Measurements from ENCODE around the gene TACC3.
"Not testable (repeated sequence)": the region's sequence is repeated elsewhere in the genome, so short reads cannot be mapped to it uniquely, and the experiment has no call there.

The TACC3 gene

DNA sequence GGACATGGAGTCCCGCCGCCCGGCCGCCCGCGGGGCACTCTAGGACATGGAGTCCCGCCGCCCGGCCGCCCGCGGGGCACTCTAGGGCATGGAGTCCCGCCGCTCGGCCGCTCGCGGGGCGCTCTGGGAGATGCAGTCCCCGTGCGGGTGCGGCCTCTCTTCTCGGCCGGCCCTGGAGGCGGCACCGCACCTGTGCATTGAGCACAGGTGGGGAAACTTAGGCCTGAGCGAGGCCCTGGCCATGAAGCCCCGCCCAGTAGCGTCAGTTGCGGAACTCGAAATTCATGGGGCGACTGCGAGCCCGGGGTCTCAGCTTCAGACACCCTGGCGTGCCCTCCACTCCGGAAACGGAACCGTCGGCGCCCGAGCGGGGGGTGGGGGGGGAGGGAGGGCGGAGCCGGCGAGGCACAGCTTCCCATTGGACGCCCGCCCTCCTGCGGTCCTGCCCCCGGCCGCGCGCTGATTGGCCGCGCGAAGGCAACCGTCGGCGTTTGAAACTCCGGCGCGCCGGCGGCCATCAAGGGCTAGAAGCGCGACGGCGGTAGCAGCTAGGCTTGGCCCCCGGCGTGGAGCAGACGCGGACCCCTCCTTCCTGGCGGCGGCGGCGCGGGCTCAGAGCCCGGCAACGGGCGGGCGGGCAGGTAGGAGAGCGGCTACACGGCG lies at the start of gene TACC3, which contains the start of gene TMEM129:
TACC3 (plus strand) TSS at position 519 of the 663 bp plus-strand sequence. CDS start 1,901 bp downstream, outside the sequence.
TMEM129 (minus strand) TSS at position 321 of the 663 bp plus-strand sequence. CDS start 486 bp downstream, outside the sequence.
- DNase-seq (ENCODE audit: low spot score): peak; percentile 96

GRCh38 chr4:1673671-1674070 lies 47.6 kb upstream of the TACC3 start:
- no peak for DNase-seq (ENCODE audit: low spot score)

DNA sequence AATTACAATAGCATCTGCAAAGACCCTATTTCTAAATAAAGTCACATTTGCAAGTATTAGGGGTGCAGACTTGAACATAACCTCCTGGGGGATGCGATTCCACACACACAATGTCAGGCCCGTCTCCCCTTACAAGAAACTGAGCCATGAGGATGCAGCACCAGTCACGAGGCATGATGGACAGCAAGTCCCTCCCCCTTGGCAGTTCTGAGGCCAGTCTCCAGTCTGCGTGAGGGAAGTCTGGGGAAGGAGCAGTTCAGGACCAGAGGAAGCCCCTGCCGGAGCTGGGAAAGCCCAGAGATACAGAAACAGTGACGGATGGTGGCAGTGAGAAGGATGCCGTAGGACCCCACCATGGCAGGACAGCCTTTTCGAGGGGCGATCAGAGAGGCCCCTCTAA lies 46.6 kb upstream of the TACC3 start:
- DNase-seq (ENCODE audit: low spot score): no peak

DNA sequence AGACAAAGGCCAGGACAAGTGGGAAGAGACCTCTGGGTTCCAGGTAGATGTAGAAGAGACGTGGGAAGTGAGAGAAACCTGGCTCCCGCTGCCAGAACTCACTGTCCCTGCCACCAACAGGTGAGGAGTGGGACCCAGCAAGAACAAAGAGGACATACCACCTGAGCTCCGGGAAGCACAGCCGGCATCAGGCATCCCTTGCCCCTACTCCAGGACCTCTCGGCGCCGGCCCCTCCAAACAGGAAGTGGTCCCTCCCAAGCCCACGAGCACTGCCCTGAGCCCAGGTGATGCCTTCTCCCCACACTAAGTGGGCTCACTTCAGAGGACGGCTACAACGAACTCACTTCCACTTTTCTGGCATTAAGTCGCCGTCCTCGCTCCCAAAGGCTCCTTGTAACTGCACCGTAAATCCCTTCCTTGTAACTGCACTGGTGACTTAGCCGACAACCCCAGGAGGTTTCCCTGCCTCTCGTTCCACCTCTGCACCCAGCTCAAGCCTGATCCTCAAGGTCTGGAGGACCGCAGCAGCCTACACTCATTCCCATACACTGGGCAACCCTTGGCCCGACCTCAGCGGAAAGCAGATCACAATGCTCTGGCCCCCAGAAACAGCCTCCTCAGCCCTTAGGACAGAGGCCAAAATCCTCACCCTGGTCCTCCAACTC lies 46.1 kb upstream of the TACC3 start:
- DNase-seq (ENCODE audit: low spot score): no peak

GRCh38 chr4:1675802-1676137 lies 45.6 kb upstream of the TACC3 start:
- no peak for DNase-seq (ENCODE audit: low spot score)

- DNase-seq (ENCODE audit: low spot score): no peak
Measured at GRCh38 chr4:1676605-1677525, 44.5 kb upstream of the TACC3 start.

DNA sequence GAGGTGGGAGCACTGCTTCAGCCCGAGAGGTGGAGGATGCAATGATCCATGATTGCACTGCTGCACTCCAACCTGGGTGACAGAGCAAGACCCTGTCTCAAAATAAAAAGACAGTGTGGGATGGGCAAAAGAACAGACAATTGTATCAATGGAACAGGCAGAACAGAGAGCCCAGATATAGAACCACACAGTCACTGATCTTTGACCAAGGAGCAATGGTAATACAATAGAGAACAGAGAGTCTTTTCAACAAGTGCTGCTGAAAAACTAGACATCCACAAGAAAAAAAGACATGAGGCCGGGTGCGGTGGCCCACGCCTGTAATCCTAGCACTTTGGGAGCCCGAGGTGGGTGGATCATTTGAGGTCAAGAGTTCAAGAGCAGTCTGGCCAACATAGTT lies 43.1 kb upstream of the TACC3 start:
- no peak for DNase-seq (ENCODE audit: low spot score)

- no peak for DNase-seq (ENCODE audit: low spot score)
Measured at GRCh38 chr4:1682860-1683259, 38.5 kb upstream of the TACC3 start.

- DNase-seq (ENCODE audit: low spot score): no peak
Measured at GRCh38 chr4:1683261-1683735, 38.0 kb upstream of the TACC3 start.

- peak; percentile 86 for DNase-seq (ENCODE audit: low spot score)
Measured at GRCh38 chr4:1683736-1684505, 37.4 kb upstream of the TACC3 start, which contains the start of gene FAM53A. FAM53A (minus strand) TSS chr4:1684313; CDS start chr4:1668741, 15,572 bp downstream.

- DNase-seq (ENCODE audit: low spot score): no peak
Measured at GRCh38 chr4:1684506-1685234, 36.7 kb upstream of the TACC3 start.

- no peak for DNase-seq (ENCODE audit: low spot score)
Measured at GRCh38 chr4:1685235-1686150, 35.8 kb upstream of the TACC3 start.

DNA sequence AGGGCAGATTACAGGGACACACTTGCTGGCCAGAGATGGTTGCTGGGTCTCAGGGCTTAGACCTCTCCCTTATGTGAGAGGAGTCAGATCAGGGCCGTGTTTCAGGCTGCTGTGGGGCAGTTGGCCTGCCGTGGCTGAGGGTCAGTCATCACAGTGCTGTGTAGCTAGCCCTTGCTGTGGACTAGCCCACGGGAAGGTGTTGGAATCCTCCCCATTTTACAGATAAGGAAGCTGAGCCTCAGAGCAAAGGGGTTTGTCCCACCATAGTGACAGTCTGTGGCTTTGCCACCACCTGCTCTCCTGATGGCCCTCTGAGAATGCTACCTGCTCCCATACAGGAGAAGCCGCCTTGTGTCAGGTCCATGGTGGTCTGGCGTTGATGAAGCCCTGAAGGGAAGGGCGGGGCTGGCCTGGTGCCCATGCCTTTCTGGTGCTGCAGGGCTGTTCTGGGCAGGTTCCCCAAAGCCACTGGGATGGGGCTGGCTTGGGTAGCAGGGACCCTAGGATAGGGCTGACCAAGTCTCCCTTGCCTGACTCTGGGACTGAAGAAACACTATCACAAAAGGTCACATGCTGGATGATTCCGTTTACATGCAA lies 34.8 kb upstream of the TACC3 start:
- no peak for DNase-seq (ENCODE audit: low spot score)

DNA sequence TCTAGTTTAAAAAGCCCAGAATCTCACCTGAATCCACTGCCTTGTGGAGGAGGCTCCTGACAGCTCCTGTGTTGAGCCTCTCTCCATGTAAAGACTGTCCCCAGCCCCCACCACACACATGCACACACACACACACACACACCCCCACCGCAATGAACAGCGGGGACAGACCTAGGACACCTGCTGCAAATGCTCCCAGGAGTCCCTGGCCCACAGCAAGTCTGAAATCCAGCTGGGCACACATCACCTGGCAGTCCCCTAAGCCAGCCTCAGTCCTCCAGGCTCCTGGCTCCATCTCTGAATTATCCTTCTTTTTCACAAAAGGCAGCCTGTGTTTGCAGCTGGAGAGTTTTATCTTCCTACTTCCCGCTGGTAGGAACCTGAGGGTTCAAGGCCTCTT lies 30.6 kb upstream of the TACC3 start:
- DNase-seq (ENCODE audit: low spot score): no peak

- DNase-seq (ENCODE audit: low spot score): no peak
Measured at GRCh38 chr4:1691737-1692373, 29.5 kb upstream of the TACC3 start.

- peak; percentile 58 for DNase-seq (ENCODE audit: low spot score)
Measured at GRCh38 chr4:1693131-1693896, 28.0 kb upstream of the TACC3 start.

DNA sequence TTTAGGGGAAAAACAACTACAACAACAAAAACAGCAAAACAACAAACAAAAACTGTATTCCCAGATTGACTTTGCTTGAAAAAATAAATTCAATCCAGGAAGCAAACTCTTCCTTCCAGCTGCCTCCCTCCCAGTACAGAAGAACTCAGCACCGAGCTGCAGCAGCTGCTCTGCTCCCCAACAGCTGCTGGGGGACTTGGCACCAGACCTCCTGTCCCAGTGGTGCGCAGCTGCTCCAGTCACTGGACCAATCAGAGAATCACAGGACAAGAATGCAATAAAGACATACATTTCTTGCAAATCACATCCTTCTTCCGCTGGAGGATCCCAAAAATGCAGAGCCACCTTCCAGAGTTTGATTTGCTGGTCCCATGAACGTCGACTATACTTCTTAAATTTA lies 25.4 kb upstream of the TACC3 start:
- DNase-seq (ENCODE audit: low spot score): peak; percentile 32

DNA sequence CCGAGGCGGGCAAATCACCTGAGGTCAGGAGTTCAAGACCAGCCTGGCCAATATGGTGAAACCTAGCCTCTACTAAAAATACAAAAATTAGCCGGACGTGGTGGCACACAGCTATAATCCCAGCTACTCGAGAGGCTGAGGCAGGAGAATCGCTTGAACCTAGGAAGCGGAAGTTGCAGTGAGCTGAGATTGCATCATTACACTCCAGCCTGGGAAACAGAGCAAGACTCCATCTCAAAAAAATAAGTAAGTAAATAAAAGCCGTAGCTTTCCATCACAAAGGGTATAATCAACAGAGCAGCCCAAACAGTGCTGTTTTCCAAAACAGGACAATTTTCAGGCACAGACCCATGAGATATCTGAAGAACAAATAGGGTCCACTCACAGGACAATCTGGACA lies 19.6 kb upstream of the TACC3 start:
- not testable (repeated sequence) for DNase-seq (ENCODE audit: low spot score)

Measured in putamen (tissue), 1 donor.